Measurements from ENCODE around the gene MYRF.

MYRF gene

DNA sequence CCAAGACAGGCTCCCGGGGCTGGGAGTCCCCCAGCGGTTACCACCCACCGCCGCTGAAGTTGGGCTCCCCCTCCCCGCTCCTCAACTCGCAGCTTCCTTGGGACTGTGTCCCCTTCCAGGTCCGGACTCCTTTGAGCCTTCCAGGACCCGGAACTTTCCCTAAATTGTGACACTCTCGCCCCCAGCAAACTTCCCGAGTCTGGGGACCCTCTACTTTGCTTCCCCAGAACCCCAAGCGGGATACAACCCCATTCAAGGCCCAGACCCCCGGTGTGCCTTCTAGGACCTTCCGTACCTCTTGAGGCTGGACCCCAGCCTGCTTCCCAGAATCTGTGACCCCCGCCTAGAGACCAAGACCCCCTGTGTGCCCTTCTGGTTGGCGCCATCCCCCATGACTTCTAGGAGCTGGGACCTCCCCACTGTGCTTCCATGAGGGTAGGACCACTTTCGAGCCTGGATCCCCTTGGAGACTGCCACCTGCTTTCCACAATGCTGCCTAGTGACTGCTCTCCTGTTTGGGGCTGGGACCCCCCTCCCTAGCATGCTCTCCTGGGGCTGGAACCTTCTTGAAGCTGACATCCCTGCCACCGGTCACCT lies 587 bp downstream of the MYRF start:
- in situ Hi-C loops (cut with MboI; ENCODE audit: low pct_unique_long_range_greater_than_20kb, low sequenced_read_pairs), result no loop called here
- no peak for DNase-seq

DNA sequence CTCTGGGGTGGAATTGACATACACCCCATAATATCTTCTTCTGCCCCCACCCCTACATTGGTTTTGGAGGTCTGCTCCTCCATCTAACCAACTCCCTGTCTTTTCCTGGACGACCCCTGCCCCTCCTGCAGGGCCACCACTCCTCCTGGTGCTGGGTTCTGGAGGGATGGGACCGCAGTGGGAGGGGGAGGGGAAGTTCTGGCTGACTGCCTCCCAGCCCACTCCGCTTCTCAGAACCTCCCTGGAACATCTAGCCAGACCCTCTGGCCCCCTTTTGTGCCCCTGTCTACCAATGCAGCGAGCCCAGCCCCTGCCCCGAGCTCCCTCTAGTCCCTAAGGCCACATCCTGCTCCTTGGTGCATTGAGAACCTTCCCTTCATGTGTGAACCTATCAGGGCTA lies 1.2 kb downstream of the MYRF start:
- no peak for DNase-seq
- in situ Hi-C loops (cut with MboI; ENCODE audit: low pct_unique_long_range_greater_than_20kb, low sequenced_read_pairs), result no loop called here

DNA sequence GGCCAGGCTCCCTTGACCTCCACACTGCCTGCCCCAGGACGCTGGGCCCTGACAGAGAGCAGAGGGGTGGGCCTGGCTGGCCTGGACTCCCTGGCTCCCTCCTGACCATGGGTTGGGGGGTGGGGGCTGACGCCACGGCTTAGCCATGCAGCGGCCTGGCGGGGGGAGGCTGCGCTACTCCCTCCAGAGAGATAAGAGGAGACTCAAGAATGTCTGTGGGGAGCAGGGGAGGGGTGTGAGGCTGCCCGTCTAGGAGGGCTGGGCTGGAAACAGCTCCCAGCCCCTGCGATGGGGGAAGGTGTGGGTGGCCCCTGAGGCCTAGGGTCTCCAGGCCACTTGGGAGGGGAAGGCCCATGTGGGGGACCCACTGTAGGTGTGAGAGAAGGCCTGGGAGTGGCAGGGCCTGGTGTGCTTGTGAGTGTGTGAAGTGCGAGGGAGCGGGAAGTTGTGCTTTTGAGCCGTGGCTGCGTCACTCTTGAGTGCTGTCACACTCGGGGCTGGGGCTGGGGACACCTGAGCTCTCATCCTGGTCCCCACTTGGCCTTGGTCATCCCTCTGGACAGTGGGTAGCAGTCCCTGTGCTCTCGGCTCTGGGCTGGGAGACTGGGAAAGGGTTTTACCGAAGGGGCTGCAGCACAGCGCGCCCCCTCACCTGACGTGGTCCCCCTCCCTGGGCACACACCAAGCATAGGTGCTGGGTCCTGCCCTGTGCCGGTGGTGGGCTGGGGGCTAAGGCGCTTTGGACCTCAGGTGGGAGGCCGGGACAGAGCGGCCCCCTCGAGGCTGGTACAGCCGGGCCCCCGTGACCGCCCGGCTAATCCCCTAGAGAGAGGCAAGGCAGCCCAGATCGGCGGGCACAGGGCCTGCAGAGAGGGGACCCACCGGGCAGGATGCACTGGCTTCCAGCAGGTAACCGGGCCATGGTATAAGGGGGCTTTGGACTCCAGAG lies 2.4 kb downstream of the MYRF start:
- in situ Hi-C loops (cut with MboI; ENCODE audit: low pct_unique_long_range_greater_than_20kb, low sequenced_read_pairs), result no loop called here
- no peak for DNase-seq

DNA sequence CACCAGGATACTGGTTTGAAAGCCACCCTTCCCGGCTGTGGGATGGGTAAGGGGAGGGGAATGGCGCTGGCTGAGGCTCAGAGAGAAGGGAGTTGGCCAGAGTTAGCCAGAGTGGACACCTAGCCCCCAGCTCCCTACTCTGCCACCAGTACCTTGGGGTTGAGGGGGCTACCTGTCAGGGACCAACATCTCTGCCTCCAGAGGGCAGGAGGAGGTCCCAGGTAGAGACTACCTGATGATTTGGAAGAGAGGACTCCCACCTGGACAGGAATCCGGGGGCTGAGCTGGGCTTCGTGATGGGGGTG lies 3.7 kb downstream of the MYRF start:
- in situ Hi-C loops (cut with MboI; ENCODE audit: low pct_unique_long_range_greater_than_20kb, low sequenced_read_pairs), result no loop called here
- no peak for DNase-seq

DNA sequence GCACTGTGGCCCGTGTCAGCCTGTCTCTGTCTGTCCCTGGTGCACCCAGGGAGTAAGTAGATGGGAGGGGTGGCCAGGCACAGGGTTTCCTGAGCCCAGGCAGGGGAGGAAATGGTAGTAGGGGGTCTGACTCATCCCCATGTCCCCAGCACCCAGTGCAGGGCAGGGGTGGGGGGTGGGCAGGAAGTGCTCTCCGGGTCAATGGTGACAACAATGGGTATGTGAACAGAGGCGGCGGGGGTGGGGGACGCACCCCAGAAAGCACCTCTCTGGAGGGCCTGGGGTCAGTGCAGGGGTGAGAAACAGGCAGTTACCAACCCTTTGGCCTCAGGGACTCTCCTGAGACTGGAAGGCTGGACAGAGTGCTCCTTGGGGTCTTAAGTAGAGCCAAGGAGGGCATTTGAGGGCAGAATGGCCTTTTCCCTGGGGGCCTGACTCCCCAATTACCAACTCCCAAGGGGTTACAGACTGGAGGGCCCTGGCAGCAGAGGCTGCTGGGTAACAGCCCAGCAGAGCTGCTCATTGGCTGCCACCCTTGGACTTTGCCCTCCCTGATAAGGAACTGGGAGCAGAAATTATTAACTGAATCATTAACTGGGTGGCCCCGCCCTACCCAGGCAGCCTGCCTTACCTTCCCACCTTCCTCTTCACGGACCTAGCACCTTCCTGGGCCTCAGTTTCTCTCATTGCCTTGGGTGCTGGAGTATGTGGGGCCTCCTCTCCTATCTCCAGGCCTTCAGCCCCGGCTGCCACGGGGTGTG lies 4.2 kb downstream of the MYRF start:
- no peak for DNase-seq
- in situ Hi-C loops (cut with MboI; ENCODE audit: low pct_unique_long_range_greater_than_20kb, low sequenced_read_pairs), result no loop called here

DNA sequence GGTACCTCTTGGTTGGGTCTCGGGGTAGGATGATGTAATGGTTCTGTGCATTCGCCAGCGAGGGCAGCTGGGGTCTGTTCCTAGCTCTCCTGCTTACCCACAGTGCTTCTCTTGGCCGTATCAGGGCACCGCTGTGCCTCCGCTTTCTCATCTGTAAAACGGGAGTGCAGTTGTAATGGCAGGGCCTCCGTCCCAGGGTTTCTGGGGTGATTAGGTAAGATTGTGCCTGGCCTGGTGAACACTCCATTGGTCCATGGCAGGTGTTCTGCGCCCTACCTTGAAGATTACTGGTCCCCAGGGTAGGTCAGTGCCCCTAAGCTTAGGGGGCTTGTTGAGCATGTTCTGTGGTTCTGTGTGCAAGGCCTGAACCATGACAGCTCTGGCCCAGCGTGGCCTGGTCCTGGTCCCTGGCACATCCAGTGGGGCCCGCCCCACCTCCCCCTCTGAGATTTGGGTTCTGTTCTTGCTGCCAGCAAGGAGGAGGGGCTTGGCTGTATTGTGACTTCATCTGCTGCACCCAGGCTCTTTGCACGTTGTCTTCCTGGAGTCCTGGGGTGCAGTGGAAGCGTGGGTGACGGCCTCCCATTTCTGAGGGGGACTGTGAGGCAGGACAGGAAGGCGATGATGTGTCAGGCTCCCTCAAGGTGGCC lies 4.9 kb downstream of the MYRF start:
- DNase-seq, result no peak
- in situ Hi-C loops (cut with MboI; ENCODE audit: low pct_unique_long_range_greater_than_20kb, low sequenced_read_pairs), result no loop called here

DNA sequence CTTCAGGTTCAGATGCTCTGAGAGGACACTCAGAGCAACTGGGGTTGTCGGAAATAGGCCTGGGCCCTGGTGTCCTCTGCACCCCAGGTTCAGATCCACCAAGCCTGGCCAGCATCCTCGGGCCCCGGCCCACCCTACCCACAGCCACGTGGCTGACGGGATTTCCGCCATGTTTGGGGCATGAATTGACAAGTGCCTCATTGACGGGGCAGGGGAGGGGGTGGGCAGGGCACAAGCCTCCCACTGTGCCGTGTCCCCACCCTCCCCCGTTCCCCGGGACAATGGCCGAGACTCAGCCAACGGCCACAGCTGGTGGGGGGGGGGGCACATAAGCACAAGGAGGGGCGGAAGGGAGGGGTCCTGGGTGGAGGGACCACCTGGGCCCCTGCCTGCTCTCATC lies 8.5 kb downstream of the MYRF start:
- no peak for DNase-seq
- in situ Hi-C loops (cut with MboI; ENCODE audit: low pct_unique_long_range_greater_than_20kb, low sequenced_read_pairs), result no loop called here

DNA sequence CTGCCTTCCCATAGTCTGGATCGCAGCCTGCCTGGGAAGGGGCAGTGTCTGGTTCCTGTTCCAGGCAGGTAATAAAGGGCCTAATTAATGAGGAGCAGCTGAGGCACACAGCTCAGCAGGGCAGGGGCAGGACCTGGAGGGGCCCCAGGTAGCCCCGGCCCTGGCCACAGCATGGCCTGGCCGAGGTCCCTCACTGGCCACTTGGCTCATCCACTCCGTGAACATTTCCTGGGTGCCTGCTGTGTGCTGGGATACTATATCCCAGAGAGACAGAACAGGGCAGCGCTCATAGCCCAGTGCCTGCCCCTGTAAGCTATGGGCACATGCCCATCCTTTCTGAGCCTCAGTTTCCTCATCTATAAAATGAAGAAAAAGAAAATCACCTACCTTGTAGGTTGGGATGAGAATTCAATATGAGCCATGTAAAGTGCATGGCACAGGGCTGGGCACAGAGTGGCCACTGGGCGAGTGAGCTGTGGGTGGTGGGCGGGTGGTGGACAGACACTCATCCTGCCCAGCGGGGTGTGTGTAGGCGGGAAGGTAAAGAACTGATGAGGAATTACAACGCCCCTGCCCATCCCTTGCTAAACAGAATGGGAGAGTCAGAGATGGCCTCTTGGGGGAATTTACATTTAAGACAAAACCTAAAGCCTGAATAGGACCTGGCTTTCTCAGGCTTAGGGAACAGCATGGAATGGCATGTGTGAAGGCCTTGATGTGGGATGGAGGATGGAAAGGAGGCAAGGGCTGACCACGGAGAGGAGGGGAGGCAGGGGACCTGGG lies 9.2 kb downstream of the MYRF start:
- in situ Hi-C loops (cut with MboI; ENCODE audit: low pct_unique_long_range_greater_than_20kb, low sequenced_read_pairs), result no loop called here
- no peak for DNase-seq

DNA sequence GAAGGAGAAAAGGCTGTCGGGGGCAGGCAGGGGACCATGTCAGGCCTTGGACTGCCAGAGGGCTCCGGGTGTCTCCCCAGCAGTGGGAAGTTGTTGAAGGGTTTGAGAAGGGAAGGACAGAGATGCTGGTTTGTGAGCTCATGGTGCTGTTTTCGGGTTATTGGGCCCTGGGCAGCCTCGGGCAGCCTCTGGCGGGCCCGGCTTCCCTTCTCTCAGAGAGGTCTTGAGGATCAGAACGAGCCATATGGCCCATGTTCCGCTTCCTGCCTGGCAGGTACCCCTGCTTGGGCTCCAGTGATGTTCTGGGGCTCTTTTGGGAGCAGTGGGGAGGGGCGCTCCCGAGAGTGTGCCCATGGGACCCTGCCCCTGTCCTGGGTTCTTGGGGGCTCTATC lies 9.8 kb downstream of the MYRF start:
- in situ Hi-C loops (cut with MboI; ENCODE audit: low pct_unique_long_range_greater_than_20kb, low sequenced_read_pairs), result no loop called here

DNA sequence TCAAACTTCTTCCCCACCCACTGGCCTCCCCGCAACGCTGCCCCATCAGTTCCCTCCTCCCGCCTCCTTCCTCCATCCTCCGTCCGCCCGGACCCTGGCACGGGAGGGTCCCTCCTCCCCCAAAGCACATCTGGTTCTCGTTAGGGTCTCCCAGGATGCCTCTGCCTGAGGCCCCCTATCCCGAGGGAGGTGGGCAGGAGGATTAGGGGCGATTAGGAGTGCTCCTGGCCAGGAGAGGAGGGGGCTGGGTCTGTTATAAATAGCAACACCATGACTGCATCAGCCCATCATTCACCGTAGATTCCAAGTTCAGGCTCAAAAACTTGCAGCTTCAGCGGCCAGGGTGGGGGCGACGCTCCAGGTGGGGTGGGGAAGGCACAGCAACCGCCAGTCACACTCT lies 10.4 kb downstream of the MYRF start:
- in situ Hi-C loops (cut with MboI; ENCODE audit: low pct_unique_long_range_greater_than_20kb, low sequenced_read_pairs), result no loop called here
- no peak for DNase-seq

More for the DNA sequence above, 9.8 kb downstream of the MYRF start:
- DNase-seq, result no peak

DNA sequence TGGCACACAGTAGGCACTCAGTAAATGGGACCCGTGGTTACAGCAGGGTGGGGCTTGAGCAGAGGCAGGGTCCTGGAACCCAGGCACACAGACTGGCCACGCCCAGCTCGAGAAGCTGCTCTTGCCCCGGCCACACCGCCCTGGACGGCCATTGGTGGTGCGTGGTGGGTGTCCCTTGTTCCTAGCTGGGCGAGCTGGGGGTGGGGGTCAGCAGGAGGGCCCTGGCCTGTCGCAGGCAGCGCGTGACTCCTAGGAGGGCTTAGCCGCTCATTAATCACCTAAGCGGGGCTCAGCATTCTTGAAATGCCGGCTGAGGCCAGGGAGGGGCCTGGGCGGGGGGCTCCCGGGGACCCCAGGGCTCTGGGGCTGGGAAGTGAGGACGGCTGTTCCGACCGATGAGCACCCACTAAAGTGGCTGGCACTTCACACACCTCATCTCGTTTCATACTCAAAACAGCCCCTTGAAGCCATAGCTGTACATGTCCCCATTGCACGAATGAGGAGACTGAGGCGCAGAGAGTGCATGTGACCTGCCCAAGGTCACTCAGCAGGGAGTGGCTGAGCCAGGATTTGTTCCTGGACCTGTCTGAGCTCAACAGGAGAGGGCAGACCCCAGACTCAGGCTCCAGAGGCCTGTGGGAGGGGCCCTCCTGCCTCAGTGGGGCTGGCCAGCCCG lies 11.6 kb downstream of the MYRF start:
- in situ Hi-C loops (cut with MboI; ENCODE audit: low pct_unique_long_range_greater_than_20kb, low sequenced_read_pairs), result no loop called here
- DNase-seq, result no peak

DNA sequence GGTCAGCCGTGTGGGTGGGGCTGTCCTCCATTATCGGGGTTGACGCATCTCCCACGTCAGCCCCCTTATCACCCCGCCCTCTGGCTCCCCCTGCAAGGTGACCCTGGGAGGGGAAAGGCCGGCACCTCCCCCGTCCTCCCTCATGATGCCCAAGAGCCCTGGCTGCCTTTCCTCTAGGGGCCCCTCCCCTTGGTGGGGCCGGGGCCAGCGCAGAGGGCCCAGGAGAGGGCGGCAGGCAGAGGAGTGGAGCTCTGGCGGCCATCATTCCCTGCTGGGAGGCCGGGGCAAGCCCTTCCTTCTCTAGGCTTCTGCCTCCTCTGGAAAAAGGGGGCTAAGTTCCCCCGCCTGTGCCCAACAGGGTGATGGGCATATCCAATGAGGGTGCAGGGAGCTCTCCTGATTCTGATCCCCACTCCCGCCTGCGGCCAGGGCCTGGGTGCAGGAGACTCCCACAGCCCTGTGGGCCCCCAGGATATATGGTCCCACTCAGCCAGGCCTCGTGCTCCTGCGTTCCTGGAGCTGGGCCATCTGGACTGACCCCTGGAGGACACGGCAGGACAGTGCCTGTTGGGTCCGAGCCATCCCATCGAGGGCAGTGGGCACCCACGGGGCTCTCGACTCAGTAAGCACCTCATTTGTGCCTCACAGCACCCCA lies 12.3 kb downstream of the MYRF start:
- in situ Hi-C loops (cut with MboI; ENCODE audit: low pct_unique_long_range_greater_than_20kb, low sequenced_read_pairs), result no loop called here
- DNase-seq, result no peak

DNA sequence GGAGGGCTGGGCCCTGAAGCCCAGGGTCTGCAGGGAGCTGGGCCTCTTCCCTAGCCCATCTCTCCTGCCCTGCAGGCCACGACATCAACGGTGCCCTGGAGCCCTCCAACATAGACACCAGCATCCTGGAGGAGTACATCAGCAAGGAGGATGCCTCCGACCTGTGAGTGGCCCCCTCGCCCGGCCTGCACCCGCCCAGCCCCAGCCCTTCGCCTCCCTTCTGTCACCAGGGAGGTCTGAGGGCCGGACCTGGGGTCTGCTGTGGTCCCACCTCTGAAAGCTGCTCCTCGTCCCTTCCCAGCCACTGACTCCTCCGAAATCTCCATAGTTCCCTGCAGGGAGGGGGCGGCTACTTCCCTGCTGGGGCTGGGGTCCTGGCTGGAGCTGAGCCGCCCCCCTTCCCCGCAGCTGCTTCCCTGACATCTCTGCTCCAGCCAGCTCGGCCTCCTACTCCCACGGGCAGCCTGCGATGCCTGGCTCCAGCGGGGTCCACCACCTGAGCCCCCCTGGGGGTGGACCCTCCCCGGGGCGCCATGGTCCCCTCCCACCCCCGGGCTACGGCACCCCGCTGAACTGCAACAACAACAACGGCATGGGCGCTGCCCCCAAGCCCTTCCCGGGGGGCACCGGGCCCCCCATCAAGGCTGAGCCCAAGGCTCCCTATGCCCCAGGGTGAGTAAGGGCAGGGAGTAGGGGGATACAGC lies 13.3 kb downstream of the MYRF start:
- in situ Hi-C loops (cut with MboI; ENCODE audit: low pct_unique_long_range_greater_than_20kb, low sequenced_read_pairs), result no loop called here
- no peak for DNase-seq

DNA sequence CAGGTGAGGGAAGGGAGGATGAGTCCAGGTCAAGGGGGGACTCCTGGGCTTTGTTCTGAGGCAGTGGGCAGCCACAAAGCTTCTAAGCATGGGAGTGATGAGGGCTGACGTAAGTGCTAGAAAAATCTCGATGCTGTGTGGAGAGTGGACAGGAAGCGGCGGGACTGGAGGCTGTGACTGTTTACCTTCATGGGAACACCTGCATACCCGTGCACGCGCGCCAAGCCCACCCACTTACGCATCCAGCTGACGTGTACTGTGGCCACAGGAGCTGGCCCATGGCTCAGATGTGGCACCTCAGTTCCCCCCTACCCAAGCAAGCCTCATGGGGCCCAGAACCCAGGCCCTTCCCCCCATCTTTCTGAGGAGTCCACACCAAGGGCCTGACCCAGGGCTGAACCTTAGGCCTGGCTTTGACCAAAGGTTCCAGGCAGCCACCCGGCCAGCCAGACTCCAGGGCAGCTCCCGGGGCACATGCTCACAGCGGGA lies 14.0 kb downstream of the MYRF start:
- in situ Hi-C loops (cut with MboI; ENCODE audit: low pct_unique_long_range_greater_than_20kb, low sequenced_read_pairs), result no loop called here
- no peak for DNase-seq

DNA sequence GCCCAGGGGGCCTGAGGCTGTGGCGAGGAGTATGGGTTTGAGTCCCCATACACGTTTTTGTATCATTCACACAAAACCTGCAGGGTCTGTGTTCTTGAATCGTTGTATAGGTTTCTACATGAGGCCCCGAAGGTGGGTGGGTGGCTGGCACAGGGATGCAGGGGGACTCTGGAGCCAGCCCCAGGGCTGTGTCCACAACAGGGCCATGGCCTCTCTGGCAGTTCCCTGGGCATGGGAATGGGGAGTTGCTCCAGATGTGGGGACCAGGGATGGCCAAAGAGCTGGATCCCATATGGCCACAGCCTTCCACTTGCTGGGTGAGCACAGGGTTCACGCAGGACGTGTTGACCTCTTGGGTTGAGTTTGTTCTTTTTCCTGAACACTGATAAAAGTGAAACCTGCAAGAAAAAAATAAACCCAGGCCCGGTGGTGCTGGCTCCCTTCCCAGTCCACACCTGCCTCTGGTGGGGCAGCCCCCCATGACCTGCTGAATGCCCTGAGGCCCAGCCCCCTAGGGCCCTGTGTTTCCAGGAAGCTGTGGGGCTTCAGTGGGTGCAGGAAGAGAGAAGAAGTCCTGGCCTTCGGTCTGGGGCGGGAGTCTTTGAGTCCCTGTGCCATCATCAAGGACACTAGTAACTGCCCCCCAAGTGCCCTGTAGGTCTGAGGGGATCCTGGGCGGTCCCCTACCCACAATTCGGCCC lies 16.1 kb downstream of the MYRF start:
- in situ Hi-C loops (cut with MboI; ENCODE audit: low pct_unique_long_range_greater_than_20kb, low sequenced_read_pairs), result no loop called here
- no peak for DNase-seq

DNA sequence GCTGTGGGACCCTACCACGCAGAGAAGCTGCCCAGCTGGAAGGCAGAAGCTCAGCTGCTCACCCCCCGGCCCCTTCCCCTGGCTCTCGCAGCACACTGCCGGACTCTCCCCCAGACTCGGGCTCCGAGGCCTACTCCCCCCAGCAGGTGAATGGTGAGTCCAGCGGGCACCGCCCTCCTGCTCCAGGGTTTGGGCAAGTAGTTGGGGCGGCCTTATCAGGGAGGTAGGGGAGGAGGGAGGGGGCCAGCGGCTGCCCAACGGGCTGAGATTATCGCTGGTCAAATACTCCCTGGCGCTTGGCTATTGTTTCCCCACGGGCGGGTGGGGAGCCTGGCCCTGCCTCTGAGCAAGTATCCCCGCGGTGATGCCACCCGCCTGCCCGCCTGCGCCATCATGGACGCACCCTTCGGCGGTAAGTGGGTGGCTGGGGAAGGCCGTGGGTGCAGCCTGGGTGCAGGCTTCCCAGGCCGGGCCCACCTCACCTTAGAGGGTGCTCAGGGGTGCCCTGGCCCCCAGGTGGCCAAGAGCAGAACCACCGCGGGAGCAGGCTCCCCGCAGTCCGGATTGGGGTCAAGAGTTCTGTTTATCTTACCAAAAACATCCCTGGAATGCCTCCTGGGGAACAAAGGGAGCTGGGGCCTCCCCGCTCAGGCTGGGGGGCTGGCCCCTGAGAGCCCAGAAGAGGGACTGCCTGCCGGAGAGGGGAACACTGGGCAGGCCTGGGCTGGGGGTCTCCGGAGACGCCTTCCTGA lies 16.9 kb downstream of the MYRF start:
- DNase-seq, result no peak

More for the DNA sequence above, 16.9 kb downstream of the MYRF start:
- in situ Hi-C loops (cut with MboI; ENCODE audit: low pct_unique_long_range_greater_than_20kb, low sequenced_read_pairs), result no loop called here
